GOT3 (cell line): ENCODE data around the gene FAP.

Source experiments
- DNase-seq: peaks from one replicate; lab custom pipeline; 2025; ENCODE audit warnings: mixed read lengths; lab: John Stamatoyannopoulos, UW

FAP gene

GRCh38 chr2:162123806-162124758, 119.2 kb downstream of the FAP start:
- no peak for DNase-seq
